A673 (cell line): Measurements from ENCODE around the gene CPPED1. TPM values are rescaled to one million over a fixed set of nuclear protein-coding genes. Genes with fewer than 3 reads are reported as not detected.

ENCODE experiments used
- BruUV-seq: library from RNA; stranded (reverse); fragments of 400-500 nt; replicated peaks from 2 replicates; lab custom pipeline; 2021; lab: Mats Ljungman, UMichigan
- CTCF ChIA-PET: fragments of 300-600 bp; sonication (Branson Sonifier 250); formaldehyde crosslinking; loops from one replicate; lab custom pipeline; 2022; ENCODE audit warnings: antibody characterized with exemption; lab: Charles Lee
- POLR2A ChIA-PET: fragments of 300-600 bp; sonication (Branson Sonifier 250); formaldehyde crosslinking; loops from one replicate; lab custom pipeline; 2022; ENCODE audit warnings: antibody characterized with exemption; ENCODE audit not compliant: low non-redundant PET; lab: Charles Lee
- DNase-seq: peaks from one replicate; pipeline ENCODE4 v3.0.0-alpha.2; 2015; ENCODE audit warnings: low spot score
- H3K27ac ChIP-seq: fragments of 200-600 bp; sonication (generic); 2 replicates; pipeline ENCODE4 v1.5.1; 2016; ENCODE audit warnings: mixed run types, low read depth, mild to moderate bottlenecking, mixed read lengths, antibody characterized with exemption, low read length; ENCODE audit not compliant: poor library complexity, severe bottlenecking
- H3K27me3 ChIP-seq: fragments of 200-600 bp; sonication (generic); replicated peaks from 2 replicates; pipeline ENCODE4 v1.6.1; 2017; ENCODE audit warnings: mixed run types, low read depth, mild to moderate bottlenecking, mixed read lengths, antibody characterized with exemption, low read length; ENCODE audit not compliant: insufficient read depth, poor library complexity
- H3K36me3 ChIP-seq: fragments of 200-600 bp; sonication (generic); 2 replicates; pipeline ENCODE4 v1.6.1; 2016; ENCODE audit warnings: mixed run types, mild to moderate bottlenecking, mixed read lengths, antibody characterized with exemption, low read length; ENCODE audit not compliant: insufficient read depth, poor library complexity, severe bottlenecking
- H3K4me1 ChIP-seq: fragments of 200-600 bp; sonication (generic); 2 replicates; pipeline ENCODE4 v1.6.1; 2017; ENCODE audit warnings: mixed run types, mild to moderate bottlenecking, mixed read lengths, antibody characterized with exemption, low read length; ENCODE audit not compliant: insufficient read depth, poor library complexity, severe bottlenecking
- H3K4me3 ChIP-seq: fragments of 200-600 bp; sonication (generic); 2 replicates; pipeline ENCODE4 v1.5.1; 2016; ENCODE audit warnings: low read depth, mixed run types, mild to moderate bottlenecking, mixed read lengths, low read length; ENCODE audit not compliant: poor library complexity, severe bottlenecking
- H3K9me3 ChIP-seq: fragments of 200-600 bp; sonication (generic); 2 replicates; pipeline ENCODE4 v1.6.1; 2016; ENCODE audit warnings: mixed run types, low read depth, mild to moderate bottlenecking, mixed read lengths, antibody characterized with exemption, low read length; ENCODE audit not compliant: poor library complexity, severe bottlenecking
- CTCF ChIP-seq: fragments of 300-800, 200-600 bp; sonication (generic); conservative IDR thresholded peaks from 2 replicates; pipeline ENCODE4 v1.5.1; 2017; ENCODE audit warnings: low read depth, mild to moderate bottlenecking, antibody characterized with exemption, low read length, moderate library complexity, mixed read lengths
- EZH2 ChIP-seq: fragments of 200-600 bp; sonication (generic); IDR thresholded peaks from 2 replicates; pipeline ENCODE4 v1.6.1; 2017; ENCODE audit warnings: borderline replicate concordance, low read depth, mild to moderate bottlenecking, mixed read lengths, antibody characterized with exemption, low read length; ENCODE audit not compliant: poor library complexity, severe bottlenecking
- intact Hi-C: fragments of 100-400 bp; cut with micrococcal nuclease; formaldehyde crosslinking; loops from one replicate; pipeline ENCODE4 v1.10.0; 2022; ENCODE audit not compliant: unreplicated experiment
- total RNA-seq: library from RNA; stranded (reverse); gene quantifications from 2 replicates; pipeline ENCODE4 v1.2.3, GENCODE V29; 2021

Gene CPPED1
- total RNA-seq, 1 experiment from 2014 or later: 0.90 TPM

- Histone ChIP-seq H3K4me1 (no peaks in the 10 kb centered on the region), H3K27ac (no peak overlapping the region), H3K9me3 (peaks cover 3% of the 10 kb centered on the region), H3K4me3 (no peak overlapping the region), H3K36me3 (no peaks in the 10 kb centered on the region), H3K27me3 (no peaks in the 10 kb centered on the region)
- CTCF ChIA-PET: no interaction called here
- no peak for DNase-seq
- intact Hi-C loops: no loop called here
- BruUV-seq: no TSS peak
- no peak for TF ChIP-seq CTCF
- TF ChIP-seq EZH2: no peak
- POLR2A ChIA-PET: no interaction called here
Observed at GRCh38 chr16:12740986-12741610, 62.6 kb downstream of the CPPED1 start.

DNA sequence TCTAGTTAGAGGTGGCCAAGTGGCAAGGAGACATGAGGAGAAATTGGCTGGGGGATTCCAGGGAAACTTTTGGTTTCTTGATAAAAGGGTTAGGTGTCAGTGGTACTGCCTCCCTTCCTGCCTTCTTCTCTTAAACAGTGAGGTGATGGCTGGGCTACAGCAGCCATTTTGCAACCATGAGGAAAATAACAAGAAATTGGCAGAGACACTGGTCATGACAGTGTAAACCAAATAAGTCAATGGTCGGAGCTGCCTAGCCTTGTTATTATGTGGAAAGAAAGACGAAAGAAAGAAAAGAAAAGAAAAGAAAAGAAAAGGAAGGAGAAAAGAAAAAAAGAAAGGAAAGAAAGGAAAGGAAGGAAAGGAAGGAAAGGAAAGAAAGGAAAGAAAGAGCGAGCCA is 63.9 kb downstream of the CPPED1 start:
- no peak overlapping the region for H3K4me3 ChIP-seq
- ChIA-PET CTCF (no interaction called here), POLR2A (no interaction called here)
- peaks cover 1% of the 10 kb centered on the region for H3K9me3 ChIP-seq
- DNase-seq: no peak
- intact Hi-C loops: no loop called here
- no peaks in the 10 kb centered on the region for H3K27me3 ChIP-seq
- no peaks in the 10 kb centered on the region for H3K36me3 ChIP-seq
- no peak for TF ChIP-seq CTCF
- TF ChIP-seq EZH2: no peak
- H3K27ac ChIP-seq: no peak overlapping the region
- no TSS peak for BruUV-seq
- no peaks in the 10 kb centered on the region for H3K4me1 ChIP-seq

GRCh38 chr16:12737563-12737962 is 66.1 kb downstream of the CPPED1 start:
- intact Hi-C loops: no loop called here
- ChIA-PET CTCF (no interaction called here), POLR2A (no interaction called here)
- Histone ChIP-seq H3K4me3 (no peak overlapping the region), H3K27ac (no peak overlapping the region), H3K27me3 (no peaks in the 10 kb centered on the region), H3K36me3 (no peaks in the 10 kb centered on the region), H3K4me1 (no peaks in the 10 kb centered on the region), H3K9me3 (no peaks in the 10 kb centered on the region)
- no peak for DNase-seq
- BruUV-seq: no TSS peak
- TF ChIP-seq CTCF: no peak
- no peak for TF ChIP-seq EZH2
